H1 (cell line): ENCODE measurements around the gene DNAJB6. TPM values are rescaled to one million over a fixed set of nuclear protein-coding genes. Genes with fewer than 3 reads are reported as not detected.

Source experiments
- CTCF ChIA-PET: fragments of 300-600 bp; sonication (Branson Sonifier 250); formaldehyde crosslinking; loops from one replicate; lab custom pipeline; 2021; ENCODE audit not compliant: partially characterized antibody; lab: Charles Lee
- POLR2A ChIA-PET: fragments of 300-600 bp; sonication (Branson Sonifier 250); formaldehyde crosslinking; loops from one replicate; lab custom pipeline; 2021; ENCODE audit warnings: inconsistent platforms; ENCODE audit not compliant: partially characterized antibody; lab: Charles Lee
- DNase-seq, 2 experiments: peaks; one replicate each; pipeline versions ENCODE4 v3.0.0 to v3.0.0-alpha.2; 2010 to 2022; ENCODE audit warnings: low spot score in 2 of 2, low read depth in 1 of 2, mixed read lengths in 1 of 2
- FAIRE-seq: peaks from 2 replicates; lab custom pipeline; 2011; peaks lifted over from hg19 to GRCh38; lab: Jason Lieb, UNC
- H2AFZ ChIP-seq: 2 replicates; pipeline ENCODE4 v1.8.1; 2012; ENCODE audit warnings: low read length, inconsistent platforms
- H2AK5ac ChIP-seq: 2 replicates; pipeline ENCODE4 v1.6.1; 2013; ENCODE audit warnings: low read depth, low read length
- H2BK120ac ChIP-seq: replicated peaks from 2 replicates; pipeline ENCODE3; 2013; ENCODE audit warnings: low read depth, low read length, inconsistent platforms
- H2BK12ac ChIP-seq: 2 replicates; pipeline ENCODE4 v1.6.1; 2013; ENCODE audit warnings: low read depth, low read length
- H2BK15ac ChIP-seq: 2 replicates; pipeline ENCODE4 v1.6.1; 2013; ENCODE audit warnings: low read length
- H2BK20ac ChIP-seq: 2 replicates; pipeline ENCODE4 v1.6.1; 2013; ENCODE audit warnings: low read length
- H2BK5ac ChIP-seq: 2 replicates; pipeline ENCODE4 v1.6.1; 2013; ENCODE audit warnings: low read depth, low read length
- H3K14ac ChIP-seq: 2 replicates; pipeline ENCODE4 v1.6.1; 2013; ENCODE audit warnings: inconsistent platforms; ENCODE audit not compliant: insufficient read length
- H3K18ac ChIP-seq: 2 replicates; pipeline ENCODE4 v1.6.1; 2013; ENCODE audit warnings: low read length; ENCODE audit errors: extremely low read depth
- H3K23ac ChIP-seq: 2 replicates; pipeline ENCODE4 v1.6.1; 2013; ENCODE audit warnings: inconsistent platforms; ENCODE audit not compliant: insufficient read length
- H3K23me2 ChIP-seq: 2 replicates; pipeline ENCODE4 v1.6.1; 2013; ENCODE audit warnings: low read depth, low read length
- H3K27ac ChIP-seq: 2 replicates; pipeline ENCODE4 v1.6.1; 2011; ENCODE audit warnings: low read depth, low read length, inconsistent platforms
- H3K27me3 ChIP-seq, 4 experiments: replicated peaks in 1 of 4; 1 replicate in 1 of 4; 2 replicates in 3 of 4; pipeline versions ENCODE4 v1.6.1 to v1.8.1; 2011 to 2013; ENCODE audit warnings: low read length in 3 of 4, mild to moderate bottlenecking in 3 of 4, inconsistent platforms in 2 of 4, mixed read lengths in 2 of 4, moderate library complexity in 1 of 4; ENCODE audit not compliant: control insufficient read depth in 3 of 4, insufficient read depth in 3 of 4; ENCODE audit errors: extremely low read depth in 1 of 4
- H3K36me3 ChIP-seq, 4 experiments: 2 replicates each; pipeline versions ENCODE4 v1.6.1 to v1.8.1; 2011 to 2013; ENCODE audit warnings: mild to moderate bottlenecking in 4 of 4, low read length in 3 of 4, moderate library complexity in 2 of 4, control low read depth in 1 of 4, inconsistent platforms in 1 of 4; ENCODE audit not compliant: insufficient read depth in 4 of 4, control insufficient read depth in 2 of 4
- H3K4ac ChIP-seq: replicated peaks from 2 replicates; pipeline ENCODE3; 2013; ENCODE audit warnings: low read length, low read depth, mixed read lengths, inconsistent platforms; ENCODE audit not compliant: insufficient read length
- H3K4me1 ChIP-seq, 4 experiments: replicated peaks in 1 of 4; 1 replicate in 1 of 4; 2 replicates in 3 of 4; pipeline versions ENCODE4 v1.6.1 to v1.8.1; 2011 to 2013; ENCODE audit warnings: low read length in 3 of 4, inconsistent platforms in 2 of 4, mixed read lengths in 1 of 4; ENCODE audit not compliant: insufficient read depth in 4 of 4, control insufficient read depth in 3 of 4
- H3K4me2 ChIP-seq, 2 experiments: 2 replicates each; pipeline versions ENCODE4 v1.6.1 to v1.8.1; 2011 to 2013; ENCODE audit warnings: low read depth in 2 of 2, low read length in 2 of 2, control low read depth in 1 of 2, inconsistent platforms in 1 of 2, mild to moderate bottlenecking in 1 of 2; ENCODE audit not compliant: insufficient read depth in 1 of 2
- H3K4me3 ChIP-seq, 4 experiments: fragments of 200-600, 300-600 bp in 1 of 4; sonication (generic), shearing (Covaris generic), sonication (Bioruptor Twin) in 1 of 4; 2 replicates each; pipeline versions ENCODE4 v1.5.1 to v1.8.1; 2011 to 2016; ENCODE audit warnings: low read length in 4 of 4, low read depth in 3 of 4, control low read depth in 2 of 4, inconsistent platforms in 2 of 4, mild to moderate bottlenecking in 2 of 4, mixed read lengths in 1 of 4, moderate library complexity in 1 of 4; ENCODE audit not compliant: insufficient read depth in 2 of 4; ENCODE audit errors: extremely low read depth in 1 of 4
- H3K56ac ChIP-seq: replicated peaks from 2 replicates; pipeline ENCODE3; 2013; ENCODE audit warnings: low read depth, mild to moderate bottlenecking, mixed read lengths, low read length, inconsistent platforms; ENCODE audit not compliant: insufficient read length
- H3K79me1 ChIP-seq: 2 replicates; pipeline ENCODE4 v1.6.1; 2013; ENCODE audit warnings: low read depth, low read length, control low read depth
- H3K79me2 ChIP-seq, 2 experiments: 2 replicates each; pipeline versions ENCODE4 v1.6.1 to v1.8.1; 2012 to 2013; ENCODE audit warnings: low read length in 2 of 2, mild to moderate bottlenecking in 2 of 2, inconsistent platforms in 1 of 2; ENCODE audit not compliant: insufficient read depth in 2 of 2, control insufficient read depth in 1 of 2
- H3K9ac ChIP-seq, 4 experiments: replicated peaks in 1 of 4; 1 replicate in 1 of 4; 2 replicates in 3 of 4; pipeline versions ENCODE4 v1.6.1 to v1.8.1; 2011 to 2013; ENCODE audit warnings: low read depth in 3 of 4, low read length in 3 of 4, control low read depth in 2 of 4, mild to moderate bottlenecking in 2 of 4, moderate library complexity in 2 of 4, inconsistent platforms in 1 of 4; ENCODE audit errors: extremely low read depth in 1 of 4
- H3K9me3 ChIP-seq, 2 experiments: 2 replicates each; pipeline versions ENCODE4 v1.6.1 to v1.8.1; 2012 to 2013; ENCODE audit warnings: mild to moderate bottlenecking in 2 of 2, moderate library complexity in 2 of 2, control low read depth in 1 of 2, inconsistent platforms in 1 of 2, low read depth in 1 of 2, low read length in 1 of 2, mixed read lengths in 1 of 2; ENCODE audit not compliant: insufficient read depth in 2 of 2
- H4K20me1 ChIP-seq, 2 experiments: replicated peaks in 1 of 2; 2 replicates each; pipeline versions ENCODE3 to v1.8.1; 2011 to 2013; ENCODE audit warnings: inconsistent platforms in 2 of 2, low read length in 2 of 2, mild to moderate bottlenecking in 1 of 2; ENCODE audit not compliant: insufficient read depth in 2 of 2, control insufficient read depth in 1 of 2
- H4K5ac ChIP-seq: 2 replicates; pipeline ENCODE4 v1.6.1; 2013; ENCODE audit warnings: low read length, low read depth, mixed read lengths, inconsistent platforms; ENCODE audit not compliant: insufficient read length
- H4K8ac ChIP-seq: 2 replicates; pipeline ENCODE4 v1.8.0; 2013; ENCODE audit warnings: mild to moderate bottlenecking, moderate library complexity, low read length, inconsistent platforms; ENCODE audit not compliant: insufficient read depth; ENCODE audit errors: extremely low read depth
- H4K91ac ChIP-seq: replicated peaks from 2 replicates; pipeline ENCODE3; 2013; ENCODE audit warnings: low read length, mixed read lengths, inconsistent platforms; ENCODE audit not compliant: insufficient read length
- ATF3 ChIP-seq: IDR thresholded peaks from 2 replicates; pipeline ENCODE4 v1.6.1; 2011; ENCODE audit warnings: low read depth, mild to moderate bottlenecking, low read length; ENCODE audit not compliant: insufficient read depth
- BCL11A ChIP-seq, 2 experiments: IDR thresholded peaks; one replicate each; pipeline ENCODE4 v1.6.1; 2011; ENCODE audit warnings: low read depth in 2 of 2, low read length in 2 of 2, mild to moderate bottlenecking in 2 of 2
- CBX8 ChIP-seq: fragments of 300-800, 300-1000 bp; sonication (generic); IDR thresholded peaks from 2 replicates; pipeline ENCODE4 v1.7.1; 2016; ENCODE audit warnings: low read depth, low read length, borderline replicate concordance
- CHD1 ChIP-seq: IDR thresholded peaks from 2 replicates; pipeline ENCODE4 v1.6.1; 2012; ENCODE audit warnings: low read depth, low read length, improper control_type of control experiment
- CREB1 ChIP-seq: IDR thresholded peaks from 2 replicates; pipeline ENCODE4 v1.6.1; 2012; ENCODE audit warnings: inconsistent platforms
- MAX ChIP-seq: IDR thresholded peaks from 2 replicates; pipeline ENCODE4 v1.6.1; 2012; ENCODE audit warnings: inconsistent platforms
- PHF8 ChIP-seq: fragments of 200-600 bp; sonication (generic); conservative IDR thresholded peaks from 2 replicates; pipeline ENCODE4 v1.7.1; 2012; ENCODE audit warnings: low read depth, mild to moderate bottlenecking, inconsistent platforms, low read length, moderate library complexity
- POU5F1 ChIP-seq: IDR thresholded peaks from 2 replicates; pipeline ENCODE4 v1.6.1; 2011; ENCODE audit warnings: low read depth, mild to moderate bottlenecking, low read length, moderate library complexity
- RXRA ChIP-seq: IDR thresholded peaks from 2 replicates; pipeline ENCODE4 v1.6.1; 2011; ENCODE audit warnings: low read depth, mild to moderate bottlenecking, low read length, moderate library complexity; ENCODE audit not compliant: insufficient read depth
- SP2 ChIP-seq: IDR thresholded peaks from 2 replicates; pipeline ENCODE4 v1.6.1; 2012; ENCODE audit warnings: mild to moderate bottlenecking, low read length, inconsistent platforms
- SUZ12 ChIP-seq: fragments of 200-600 bp; sonication (generic); IDR thresholded peaks from 2 replicates; pipeline ENCODE4 v1.6.1; 2012; ENCODE audit warnings: mild to moderate bottlenecking, inconsistent platforms, low read length, moderate library complexity, mixed read lengths
- ZNF274 ChIP-seq: IDR thresholded peaks from 2 replicates; pipeline ENCODE4 v1.7.0; 2012; ENCODE audit warnings: low read length, borderline replicate concordance; ENCODE audit errors: extremely low read depth
- WGBS, 2 experiments: shearing (Covaris generic) in 1 of 2; methylation state at CpG; one replicate each; pipeline versions ENCODE4 v1.1.6 to v1.1.7; 2013 to 2015; ENCODE audit warnings: low lambda C conversion rate in 2 of 2, mixed read lengths in 2 of 2, inconsistent platforms in 1 of 2, low coverage in 1 of 2, missing lambda C conversion rate in 1 of 2; ENCODE audit not compliant: insufficient replicate concordance in 2 of 2, insufficient coverage in 1 of 2, insufficient read length in 1 of 2; ENCODE audit errors: extremely low coverage in 1 of 2, missing lambda C conversion rate in 1 of 2; 5-methylcytosine and 5-hydroxymethylcytosine counted together
- polyA plus RNA-seq, 7 experiments: library from polyadenylated mRNA; depleted of rRNA in 3 of 7; stranded (reverse) in 5 of 7; unstranded in 2 of 7; fragments of >200 nt in 5 of 7; fragments of 200-250 nt in 2 of 7; gene quantifications; 1 replicate in 5 of 7; 2 replicates in 1 of 7; 4 replicates in 1 of 7; pipeline versions ENCODE4 v1.2.1 to v1.2.3, GENCODE V29; 2011 to 2013; ENCODE audit warnings: missing spikeins in 2 of 7, mixed read lengths in 2 of 7
- total RNA-seq: library from RNA; stranded (reverse); fragmentation: NEBNext Ultra II Directional; extraction: Animal tissue kit (Norgen Biotek cat#: 25700); gene quantifications from 2 replicates; pipeline ENCODE4 v1.2.1, GENCODE V29; 2021

The DNAJB6 gene
- total and polyA plus RNA-seq, 2 of the 8 experiments (the other 6 are each of a cell fraction or from before 2014, with no cell fraction given): 166 to 295 TPM

GRCh38 chr7:157318015-157318706 is 18.6 kb upstream of the DNAJB6 start:
- CTCF ChIA-PET: interaction anchor here (1.4 kb wide), 3 partner anchors 13 to 23 kb away, joined by 4 to 5 read pairs (median 4); no protein-coding TSS in a partner anchor
- no peak overlapping the region for H3K4me3 ChIP-seq
- H2BK5ac ChIP-seq: peak overlapping the region; percentile 89; the same call in 1 of the 2 replicates
- peak overlapping the region; percentile 83 for H4K91ac ChIP-seq
- H3K18ac ChIP-seq: peak overlapping the region; percentile 84
- H3K4me2 ChIP-seq: no peak overlapping the region
- H2AK5ac ChIP-seq: no peak overlapping the region; the same call in 1 of the 2 replicates
- no peak for FAIRE-seq
- peak overlapping the region; percentile 67 for H4K5ac ChIP-seq
- peak overlapping the region; percentile 98 for H2BK20ac ChIP-seq
- H2BK12ac ChIP-seq: peak overlapping the region; percentile 80; the same call in 1 of the 2 replicates
- H3K9ac ChIP-seq: no peak overlapping the region
- H3K79me2 ChIP-seq: no peaks in the 10 kb centered on the region
- peak overlapping the region; percentile 39 for H2BK120ac ChIP-seq
- H2BK15ac ChIP-seq: no peak overlapping the region
- H3K23ac ChIP-seq: no peak overlapping the region
- H3K27ac ChIP-seq: peak overlapping the region; percentile 48; the same call in 1 of the 2 replicates
- POLR2A ChIA-PET: interaction anchor here (0.9 to 9.4 kb wide), 4 partner anchors 13 to 27 kb away, joined by 3 to 62 read pairs (median 11); partner anchors contain the start of gene DNAJB6
- H3K23me2 ChIP-seq: no peaks in the 10 kb centered on the region
- peaks cover 0 to 9% (median 3%) of the 10 kb centered on the region in 4 experiments; a peak in 6 of 7 replicates for H3K4me1 ChIP-seq
- H4K20me1 ChIP-seq: no peaks in the 10 kb centered on the region
- no peak for DNase-seq
- no peaks in the 10 kb centered on the region for H3K27me3 ChIP-seq
- peak overlapping the region; percentile 9; the same call in 1 of the 2 replicates for H2AFZ ChIP-seq
- H3K4ac ChIP-seq: peak overlapping the region; percentile 46
- no peaks in the 10 kb centered on the region for H3K79me1 ChIP-seq
- H3K36me3 ChIP-seq: no peaks in the 10 kb centered on the region
- no peaks in the 10 kb centered on the region for H3K9me3 ChIP-seq
- H4K8ac ChIP-seq: no peak overlapping the region
- H3K56ac ChIP-seq: no peak overlapping the region
- H3K14ac ChIP-seq: no peak overlapping the region
- 91% methylated on average over 14 of the region's 14 CpGs; no CpG with 5 or more reads in 1 of the 2 experiments for WGBS, 2 experiments
- no peak for TF ChIP-seq SUZ12
- no peak for TF ChIP-seq BCL11A (IDR thresholded peaks at IDR 0.05; ENCODE audit: low read depth in 2 of 2, low read length in 2 of 2)
- no peak for TF ChIP-seq ZNF274
- no peak for TF ChIP-seq POU5F1
- TF ChIP-seq ATF3: no peak
- no peak for TF ChIP-seq RXRA
- no peak for TF ChIP-seq MAX
- no peak for TF ChIP-seq PHF8
- no peak for TF ChIP-seq CREB1
- TF ChIP-seq CBX8: no peak
- TF ChIP-seq CHD1: no peak
- no peak for TF ChIP-seq SP2
